Non-pigmented ciliary epithelial cell (primary cell): ENCODE results near the gene KEL.

ENCODE experiments used
- DNase-seq: peaks from one replicate; pipeline ENCODE4 v3.0.0-alpha.2; 2010; ENCODE audit warnings: low read depth

Gene KEL

GRCh38 chr7:142960955-142961512 lies 1.1 kb downstream of the KEL start:
- no peak for DNase-seq

- DNase-seq: no peak
Measured at GRCh38 chr7:142959202-142959601, 3.0 kb downstream of the KEL start.

GRCh38 chr7:142957723-142958122 lies 4.4 kb downstream of the KEL start:
- DNase-seq: no peak

- DNase-seq: no peak
Measured at GRCh38 chr7:142956951-142957623, 5.1 kb downstream of the KEL start.

- no peak for DNase-seq
Measured at GRCh38 chr7:142954680-142955268, 7.4 kb downstream of the KEL start.

GRCh38 chr7:142950235-142950634 lies 11.9 kb downstream of the KEL start:
- no peak for DNase-seq

GRCh38 chr7:142948603-142949002 lies 13.6 kb downstream of the KEL start:
- DNase-seq: no peak

- DNase-seq: no peak
Measured at GRCh38 chr7:142945001-142945400, 17.2 kb downstream of the KEL start.

- no peak for DNase-seq
Measured at GRCh38 chr7:142943706-142944268, 18.4 kb downstream of the KEL start.

- no peak for DNase-seq
Measured at GRCh38 chr7:142942746-142943145, 19.4 kb downstream of the KEL start.

GRCh38 chr7:142941541-142941940 lies 20.6 kb downstream of the KEL start:
- DNase-seq: no peak

GRCh38 chr7:142940966-142941535 lies 21.1 kb downstream of the KEL start:
- DNase-seq: no peak

GRCh38 chr7:142939226-142939910 lies 22.8 kb downstream of the KEL start, which contains the start of gene LLCFC1:
Gene LLCFC1, plus strand, starts transcription at chr7:142939484. Its CDS starts 138 bp downstream, at chr7:142939622.
- DNase-seq: no peak

GRCh38 chr7:142938611-142939010 lies 23.6 kb downstream of the KEL start:
- no peak for DNase-seq

- DNase-seq: no peak
Measured at GRCh38 chr7:142935941-142936565, 26.1 kb downstream of the KEL start.

GRCh38 chr7:142934056-142934455 lies 28.1 kb downstream of the KEL start:
- no peak for DNase-seq

GRCh38 chr7:142933624-142934023 lies 28.5 kb downstream of the KEL start, which contains the start of gene TRPV5:
Gene TRPV5, minus strand, starts transcription at chr7:142933746. Its CDS starts 287 bp downstream, at chr7:142933459.
- no peak for DNase-seq

- DNase-seq: no peak
Measured at GRCh38 chr7:142933092-142933475, 29.1 kb downstream of the KEL start.

- DNase-seq: no peak
Measured at GRCh38 chr7:142932386-142933091, 29.6 kb downstream of the KEL start.

GRCh38 chr7:142930126-142930730 lies 31.9 kb downstream of the KEL start:
- DNase-seq: no peak

- DNase-seq: no peak
Measured at GRCh38 chr7:142927949-142928348, 34.2 kb downstream of the KEL start.
